ENCODE data around the gene BEND7.
"Not testable (repeated sequence)": the region's sequence is repeated elsewhere in the genome, so short reads cannot be mapped to it uniquely, and the experiment has no call there.

The BEND7 gene

GRCh38 chr10:13416760-13417159 is 112.1 kb downstream of the BEND7 start:
- no peak for DNase-seq

- DNase-seq: no peak
Observed at GRCh38 chr10:13414855-13415254, 114.0 kb downstream of the BEND7 start.

GRCh38 chr10:13414137-13414536 is 114.7 kb downstream of the BEND7 start:
- no peak for DNase-seq

- DNase-seq: no peak
Observed at GRCh38 chr10:13412894-13413293, 115.9 kb downstream of the BEND7 start.

- DNase-seq: no peak
Observed at GRCh38 chr10:13404791-13405190, 124.0 kb downstream of the BEND7 start.

GRCh38 chr10:13404305-13404759 is 124.5 kb downstream of the BEND7 start:
- DNase-seq: no peak

- DNase-seq: not testable (repeated sequence)
Observed at GRCh38 chr10:13403426-13403825, 125.4 kb downstream of the BEND7 start.

GRCh38 chr10:13402021-13402420 is 126.8 kb downstream of the BEND7 start:
- DNase-seq: no peak

- DNase-seq: no peak
Observed at GRCh38 chr10:13401142-13401541, 127.7 kb downstream of the BEND7 start.

- DNase-seq: no peak
Observed at GRCh38 chr10:13400196-13400965, 128.4 kb downstream of the BEND7 start.

- DNase-seq: no peak
Observed at GRCh38 chr10:13399752-13400151, 129.1 kb downstream of the BEND7 start.

- DNase-seq: no peak
Observed at GRCh38 chr10:13399236-13399635, 129.6 kb downstream of the BEND7 start.

- DNase-seq: no peak
Observed at GRCh38 chr10:13397052-13397451, 131.8 kb downstream of the BEND7 start.

GRCh38 chr10:13396369-13396768 is 132.4 kb downstream of the BEND7 start:
- DNase-seq: no peak

GRCh38 chr10:13395540-13395939 is 133.3 kb downstream of the BEND7 start:
- DNase-seq: no peak

GRCh38 chr10:13393640-13394039 is 135.2 kb downstream of the BEND7 start:
- no peak for DNase-seq

GRCh38 chr10:13392701-13393100 is 136.1 kb downstream of the BEND7 start:
- DNase-seq: no peak
